ENCODE data around the gene IL1RL1.

The IL1RL1 gene

DNA sequence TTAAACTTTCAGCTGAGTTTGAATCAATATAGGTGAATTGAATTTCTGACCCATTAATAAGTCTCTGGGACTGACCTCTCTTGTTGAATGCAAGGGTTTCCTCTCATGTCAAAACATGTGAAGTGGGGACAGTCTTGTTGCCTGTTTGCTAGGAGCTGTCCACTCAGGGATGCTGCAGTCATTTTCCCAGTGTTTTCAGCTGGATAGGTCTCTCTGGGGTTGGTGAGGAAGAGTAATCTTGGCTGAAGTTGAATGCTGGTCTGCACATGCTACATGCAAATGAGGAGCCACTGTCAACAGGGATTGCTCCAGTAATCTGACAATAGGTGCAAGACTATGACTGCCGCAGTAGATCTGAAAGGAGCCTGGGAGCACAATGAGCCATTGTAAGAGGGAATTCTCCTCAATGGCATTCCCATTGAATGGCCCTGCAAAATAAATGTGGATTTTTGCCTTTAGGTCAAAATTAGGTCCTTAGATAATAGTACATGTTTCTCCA is 34.1 kb upstream of the IL1RL1 start:
- Histone ChIP-seq H3K9ac (ENCODE audit: low read length) (no peak overlapping the region), H3K4me3 (ENCODE audit: low read depth, low read length) (no peak overlapping the region), H3K27ac (ENCODE audit: low read depth, low read length) (no peak overlapping the region), H3K4me1 (ENCODE audit: control insufficient read depth, insufficient read depth, low read length) (no peaks in the 10 kb centered on the region), H3K27me3 (ENCODE audit: control insufficient read depth, insufficient read depth, low read length) (no peaks in the 10 kb centered on the region), H3K9me3 (ENCODE audit: control insufficient read depth, insufficient read depth, low read depth, low read length) (no peaks in the 10 kb centered on the region), H3K36me3 (ENCODE audit: control insufficient read depth, insufficient read depth, low read length) (no peaks in the 10 kb centered on the region)

- no peak overlapping the region for H3K9ac ChIP-seq (ENCODE audit: low read length)
- H3K9me3 ChIP-seq (ENCODE audit: control insufficient read depth, insufficient read depth, low read depth, low read length): no peaks in the 10 kb centered on the region
- H3K4me3 ChIP-seq (ENCODE audit: low read depth, low read length): no peak overlapping the region
- no peaks in the 10 kb centered on the region for H3K27me3 ChIP-seq (ENCODE audit: control insufficient read depth, insufficient read depth, low read length)
- H3K27ac ChIP-seq (ENCODE audit: low read depth, low read length): no peak overlapping the region
- H3K36me3 ChIP-seq (ENCODE audit: control insufficient read depth, insufficient read depth, low read length): no peaks in the 10 kb centered on the region
- no peaks in the 10 kb centered on the region for H3K4me1 ChIP-seq (ENCODE audit: control insufficient read depth, insufficient read depth, low read length)
Observed at GRCh38 chr2:102278720-102279390, 32.5 kb upstream of the IL1RL1 start.

GRCh38 chr2:102279391-102279735 is 32.0 kb upstream of the IL1RL1 start:
- H3K9ac ChIP-seq (ENCODE audit: low read length): no peak overlapping the region
- H3K27ac ChIP-seq (ENCODE audit: low read depth, low read length): no peak overlapping the region
- no peak overlapping the region for H3K4me3 ChIP-seq (ENCODE audit: low read depth, low read length)
- no peaks in the 10 kb centered on the region for H3K36me3 ChIP-seq (ENCODE audit: control insufficient read depth, insufficient read depth, low read length)
- H3K9me3 ChIP-seq (ENCODE audit: control insufficient read depth, insufficient read depth, low read depth, low read length): no peaks in the 10 kb centered on the region
- H3K4me1 ChIP-seq (ENCODE audit: control insufficient read depth, insufficient read depth, low read length): no peaks in the 10 kb centered on the region
- H3K27me3 ChIP-seq (ENCODE audit: control insufficient read depth, insufficient read depth, low read length): no peaks in the 10 kb centered on the region

GRCh38 chr2:102282678-102283091 is 28.7 kb upstream of the IL1RL1 start:
- Histone ChIP-seq H3K36me3 (ENCODE audit: control insufficient read depth, insufficient read depth, low read length) (no peaks in the 10 kb centered on the region), H3K9ac (ENCODE audit: low read length) (no peak overlapping the region), H3K9me3 (ENCODE audit: control insufficient read depth, insufficient read depth, low read depth, low read length) (no peaks in the 10 kb centered on the region), H3K4me3 (ENCODE audit: low read depth, low read length) (no peak overlapping the region), H3K27ac (ENCODE audit: low read depth, low read length) (no peak overlapping the region), H3K4me1 (ENCODE audit: control insufficient read depth, insufficient read depth, low read length) (no peaks in the 10 kb centered on the region), H3K27me3 (ENCODE audit: control insufficient read depth, insufficient read depth, low read length) (no peaks in the 10 kb centered on the region)

DNA sequence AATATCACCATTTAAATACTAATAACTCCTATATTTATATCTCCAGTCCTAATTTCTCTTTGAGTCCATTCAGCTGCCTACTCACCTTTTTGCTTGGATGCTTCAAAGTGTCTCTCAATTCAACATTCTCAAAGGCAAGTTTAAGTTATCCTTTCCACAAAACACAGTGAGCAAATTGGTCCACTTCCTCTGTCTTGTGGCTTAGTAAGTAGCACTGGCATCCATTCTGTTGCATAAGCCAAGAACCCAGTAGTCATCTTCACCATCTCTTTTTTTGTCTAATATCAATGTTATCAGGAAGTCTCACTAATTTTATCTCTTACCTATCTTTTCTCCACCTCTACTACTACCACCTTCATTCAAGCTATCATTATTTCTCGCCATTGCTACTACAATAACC is 27.4 kb upstream of the IL1RL1 start:
- Histone ChIP-seq H3K27me3 (ENCODE audit: control insufficient read depth, insufficient read depth, low read length) (no peaks in the 10 kb centered on the region), H3K9me3 (ENCODE audit: control insufficient read depth, insufficient read depth, low read depth, low read length) (no peaks in the 10 kb centered on the region), H3K4me1 (ENCODE audit: control insufficient read depth, insufficient read depth, low read length) (no peaks in the 10 kb centered on the region), H3K4me3 (ENCODE audit: low read depth, low read length) (no peak overlapping the region), H3K36me3 (ENCODE audit: control insufficient read depth, insufficient read depth, low read length) (no peaks in the 10 kb centered on the region), H3K9ac (ENCODE audit: low read length) (no peak overlapping the region), H3K27ac (ENCODE audit: low read depth, low read length) (no peak overlapping the region)

DNA sequence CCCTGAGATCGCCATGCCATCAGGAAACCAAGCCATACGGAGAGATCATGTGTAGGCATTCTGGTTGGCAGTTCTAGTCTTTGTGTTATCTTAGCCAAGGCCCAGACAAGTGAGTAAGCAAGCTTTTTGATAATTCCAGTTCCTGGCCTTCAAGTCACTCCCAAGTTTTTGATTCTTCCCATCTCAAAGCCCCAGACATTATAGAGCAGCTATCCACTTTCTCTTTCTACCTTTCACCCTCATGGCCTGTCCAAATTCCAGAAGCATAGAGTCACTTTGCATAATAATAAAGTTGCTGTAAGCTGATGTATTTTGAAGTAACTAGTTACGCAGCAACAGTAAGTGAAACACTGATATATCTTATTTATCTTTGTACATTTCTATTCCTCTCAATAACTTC is 26.8 kb upstream of the IL1RL1 start:
- H3K4me3 ChIP-seq (ENCODE audit: low read depth, low read length): no peak overlapping the region
- H3K4me1 ChIP-seq (ENCODE audit: control insufficient read depth, insufficient read depth, low read length): no peaks in the 10 kb centered on the region
- H3K27me3 ChIP-seq (ENCODE audit: control insufficient read depth, insufficient read depth, low read length): no peaks in the 10 kb centered on the region
- H3K9me3 ChIP-seq (ENCODE audit: control insufficient read depth, insufficient read depth, low read depth, low read length): no peaks in the 10 kb centered on the region
- H3K9ac ChIP-seq (ENCODE audit: low read length): no peak overlapping the region
- H3K27ac ChIP-seq (ENCODE audit: low read depth, low read length): no peak overlapping the region
- H3K36me3 ChIP-seq (ENCODE audit: control insufficient read depth, insufficient read depth, low read length): no peaks in the 10 kb centered on the region

GRCh38 chr2:102285368-102285767 is 26.0 kb upstream of the IL1RL1 start:
- Histone ChIP-seq H3K9me3 (ENCODE audit: control insufficient read depth, insufficient read depth, low read depth, low read length) (no peaks in the 10 kb centered on the region), H3K4me3 (ENCODE audit: low read depth, low read length) (no peak overlapping the region), H3K27ac (ENCODE audit: low read depth, low read length) (no peak overlapping the region), H3K9ac (ENCODE audit: low read length) (no peak overlapping the region), H3K36me3 (ENCODE audit: control insufficient read depth, insufficient read depth, low read length) (no peaks in the 10 kb centered on the region), H3K27me3 (ENCODE audit: control insufficient read depth, insufficient read depth, low read length) (no peaks in the 10 kb centered on the region), H3K4me1 (ENCODE audit: control insufficient read depth, insufficient read depth, low read length) (no peaks in the 10 kb centered on the region)

DNA sequence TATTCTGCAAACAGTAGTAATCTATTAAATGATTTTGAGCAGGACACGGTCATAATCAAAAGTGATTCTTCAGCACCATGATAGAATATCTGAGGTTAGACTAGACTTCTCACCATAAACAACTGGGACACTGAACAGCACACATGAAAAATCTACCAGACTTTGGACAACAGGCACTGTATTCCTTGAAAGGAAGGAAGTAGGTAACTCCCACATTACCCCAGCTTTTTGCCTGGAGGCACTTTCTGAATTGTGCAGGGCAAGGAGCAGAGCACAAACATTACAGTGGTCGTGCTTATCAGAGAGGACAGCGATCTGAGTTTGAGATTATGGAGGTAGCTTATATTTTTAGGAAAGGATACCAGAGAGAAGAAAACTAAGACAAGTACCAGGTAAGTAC is 25.3 kb upstream of the IL1RL1 start:
- H3K27ac ChIP-seq (ENCODE audit: low read depth, low read length): no peak overlapping the region
- H3K4me3 ChIP-seq (ENCODE audit: low read depth, low read length): no peak overlapping the region
- no peaks in the 10 kb centered on the region for H3K27me3 ChIP-seq (ENCODE audit: control insufficient read depth, insufficient read depth, low read length)
- H3K36me3 ChIP-seq (ENCODE audit: control insufficient read depth, insufficient read depth, low read length): no peaks in the 10 kb centered on the region
- H3K9me3 ChIP-seq (ENCODE audit: control insufficient read depth, insufficient read depth, low read depth, low read length): no peaks in the 10 kb centered on the region
- no peaks in the 10 kb centered on the region for H3K4me1 ChIP-seq (ENCODE audit: control insufficient read depth, insufficient read depth, low read length)
- H3K9ac ChIP-seq (ENCODE audit: low read length): no peak overlapping the region

GRCh38 chr2:102289129-102289528 is 22.2 kb upstream of the IL1RL1 start:
- H3K4me3 ChIP-seq (ENCODE audit: low read depth, low read length): no peak overlapping the region
- H3K27ac ChIP-seq (ENCODE audit: low read depth, low read length): no peak overlapping the region
- no peaks in the 10 kb centered on the region for H3K36me3 ChIP-seq (ENCODE audit: control insufficient read depth, insufficient read depth, low read length)
- H3K9me3 ChIP-seq (ENCODE audit: control insufficient read depth, insufficient read depth, low read depth, low read length): no peaks in the 10 kb centered on the region
- H3K27me3 ChIP-seq (ENCODE audit: control insufficient read depth, insufficient read depth, low read length): no peaks in the 10 kb centered on the region
- no peaks in the 10 kb centered on the region for H3K4me1 ChIP-seq (ENCODE audit: control insufficient read depth, insufficient read depth, low read length)
- H3K9ac ChIP-seq (ENCODE audit: low read length): no peak overlapping the region

DNA sequence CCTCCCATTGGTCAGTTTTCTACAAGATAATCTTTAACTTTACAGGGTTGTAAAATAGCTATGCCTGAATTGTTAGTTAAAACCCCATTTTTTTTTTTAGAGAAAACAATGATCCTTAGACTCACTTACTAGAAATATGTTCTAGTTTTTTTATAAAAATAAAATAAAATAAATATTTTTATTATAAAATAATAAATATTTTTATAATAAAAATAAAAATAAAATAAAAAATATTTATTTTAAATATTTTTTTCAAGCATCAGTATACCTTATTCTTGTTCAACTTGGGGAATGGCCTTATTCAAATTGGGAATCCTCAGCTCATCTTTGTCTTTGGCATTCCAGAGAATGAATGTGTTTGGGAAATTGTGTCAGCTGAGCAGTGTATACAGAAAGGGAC is 20.8 kb upstream of the IL1RL1 start:
- Histone ChIP-seq H3K36me3 (ENCODE audit: control insufficient read depth, insufficient read depth, low read length) (no peaks in the 10 kb centered on the region), H3K27ac (ENCODE audit: low read depth, low read length) (no peak overlapping the region)

GRCh38 chr2:102291319-102292075 is 19.9 kb upstream of the IL1RL1 start:
- Histone ChIP-seq H3K9ac (ENCODE audit: low read length) (no peak overlapping the region), H3K9me3 (ENCODE audit: control insufficient read depth, insufficient read depth, low read depth, low read length) (no peaks in the 10 kb centered on the region), H3K27me3 (ENCODE audit: control insufficient read depth, insufficient read depth, low read length) (no peaks in the 10 kb centered on the region; the same call in 1 of the 2 replicates), H3K27ac (ENCODE audit: low read depth, low read length) (no peak overlapping the region), H3K36me3 (ENCODE audit: control insufficient read depth, insufficient read depth, low read length) (no peaks in the 10 kb centered on the region), H3K4me3 (ENCODE audit: low read depth, low read length) (no peak overlapping the region), H3K4me1 (ENCODE audit: control insufficient read depth, insufficient read depth, low read length) (no peaks in the 10 kb centered on the region)

More for the DNA sequence above, 20.8 kb upstream of the IL1RL1 start:
- Histone ChIP-seq H3K9ac (ENCODE audit: low read length) (no peak overlapping the region), H3K27me3 (ENCODE audit: control insufficient read depth, insufficient read depth, low read length) (no peaks in the 10 kb centered on the region; the same call in 1 of the 2 replicates), H3K4me3 (ENCODE audit: low read depth, low read length) (no peak overlapping the region), H3K4me1 (ENCODE audit: control insufficient read depth, insufficient read depth, low read length) (no peaks in the 10 kb centered on the region), H3K9me3 (ENCODE audit: control insufficient read depth, insufficient read depth, low read depth, low read length) (no peaks in the 10 kb centered on the region)

Measured in HUES6 (cell line).